Natural killer cell treated with Interleukin-12 subunit alpha and Interleukin-12 subunit beta and Interleukin-15 and Interleukin-18, amount 100 ng/mL, for 72 hours (primary cell): ENCODE results near the gene SLC2A4. TPM values are rescaled to one million over a fixed set of nuclear protein-coding genes. Genes with fewer than 3 reads are reported as not detected.
"Not testable (repeated sequence)": the region's sequence is repeated elsewhere in the genome, so short reads cannot be mapped to it uniquely, and the experiment has no call there.

Experiments
- ATAC-seq, 2 donors: fragments of 150-1000 bp; cut with Tn5 transposase in 1 of 2; sonication (Bioruptor Pico), chemical (Tn5 transposase) in 1 of 2; 2 replicates each; pipeline ENCODE4 v1.10.0; 2021
- DNase-seq: peaks from one replicate; pipeline ENCODE4 v3.0.0; 2022; ENCODE audit warnings: low spot score
- H3K27ac Mint-ChIP-seq, 2 donors: 1 replicate in 1 of 2; 2 replicates in 1 of 2; pipeline ENCODE4 v1.8.0; 2022; ENCODE audit warnings: mixed read lengths in 2 of 2, mild to moderate bottlenecking in 1 of 2, moderate library complexity in 1 of 2
- H3K27me3 Mint-ChIP-seq, 2 donors: 1 replicate in 1 of 2; 2 replicates in 1 of 2; pipeline ENCODE4 v1.8.0; 2022; ENCODE audit warnings: mixed read lengths in 2 of 2
- H3K36me3 Mint-ChIP-seq: one replicate; pipeline ENCODE4 v1.8.0; 2022; ENCODE audit warnings: mixed read lengths
- H3K4me1 Mint-ChIP-seq, 2 donors: 1 replicate in 1 of 2; 2 replicates in 1 of 2; pipeline ENCODE4 v1.8.0; 2022; ENCODE audit warnings: low read depth in 2 of 2, mixed read lengths in 2 of 2, mild to moderate bottlenecking in 1 of 2
- H3K4me3 Mint-ChIP-seq: one replicate; pipeline ENCODE4 v1.8.0; 2022; ENCODE audit warnings: mixed read lengths
- H3K9me3 Mint-ChIP-seq: 2 replicates; pipeline ENCODE4 v1.8.0; 2022; ENCODE audit warnings: mixed read lengths
- total RNA-seq, 2 donors: library from RNA; stranded (reverse); gene quantifications; one replicate each; pipeline ENCODE4 v1.2.3, GENCODE V29; 2022

Gene SLC2A4
- total RNA-seq, 2 donors from 2014 or later: 0.50 TPM; not detected in 1

DNA sequence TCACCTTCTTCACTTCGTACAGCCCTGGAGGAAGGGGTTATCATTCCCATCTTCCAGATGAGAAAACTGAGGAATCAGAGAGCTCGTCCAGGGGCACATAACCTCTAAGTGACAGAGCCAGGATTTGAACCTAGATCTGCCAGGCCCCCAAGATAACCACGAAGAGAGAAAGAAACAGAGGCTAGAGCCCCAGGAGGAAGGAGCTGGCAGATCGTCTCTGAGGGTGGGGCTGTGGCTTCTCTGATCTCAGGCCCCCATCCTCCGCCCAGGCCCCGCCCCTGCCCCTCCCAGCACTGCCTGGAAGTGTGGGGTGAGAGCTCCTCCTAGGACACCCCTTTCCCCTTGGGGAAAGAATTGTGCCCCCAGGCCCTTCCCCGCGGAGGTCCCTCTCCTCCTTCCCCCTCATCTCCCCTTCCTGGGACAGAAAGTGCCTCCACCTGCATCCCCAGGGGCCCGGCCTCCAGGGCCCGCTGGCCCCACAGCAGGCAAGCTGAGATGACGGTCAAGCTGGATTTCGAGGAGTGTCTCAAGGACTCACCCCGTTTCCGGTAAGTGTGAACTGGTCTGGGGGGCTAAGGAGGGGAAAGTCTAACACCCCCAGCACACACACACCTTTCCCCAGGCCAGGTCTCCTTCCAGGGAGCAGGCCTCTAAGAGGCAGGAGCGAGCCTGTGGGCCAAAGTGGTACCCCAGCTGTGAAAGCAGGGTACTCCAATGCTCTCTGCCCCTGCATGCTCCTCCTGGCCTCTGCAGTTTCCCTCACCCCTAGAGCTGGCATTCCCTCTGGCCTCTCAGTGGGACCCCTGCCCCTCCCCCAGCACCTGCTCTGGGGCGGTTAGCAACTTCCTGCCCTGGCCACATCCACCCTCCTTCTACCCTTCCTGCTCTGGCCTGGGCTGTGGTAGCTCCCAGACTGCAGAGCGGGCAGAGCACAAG, 55.0 kb downstream of the SLC2A4 start, which contains the start of gene ACAP1:
Gene ACAP1 (plus strand): TSS at position 290 of the 936 bp plus-strand sequence. CDS start 206 bp downstream, at position 496.
- Mint-ChIP-seq H3K4me3 (peak within 1 kb of the TSS; percentile 97), H3K27me3 (no peaks in the 10 kb centered on the region), H3K36me3 (peaks cover 10% of the 10 kb centered on the region), H3K4me1 (peaks cover 42 to 45% of the 10 kb centered on the region in 2 donors), H3K27ac (peak within 1 kb of the TSS; percentile 89 to 93), H3K9me3 (no peaks in the 10 kb centered on the region)
- ATAC-seq (peak; percentile 96), DNase-seq (peak; percentile 85)

GRCh38 chr17:7337600-7337999, 56.1 kb downstream of the SLC2A4 start:
- DNase-seq, H3K9me3 Mint-ChIP-seq, ATAC-seq, H3K27me3 Mint-ChIP-seq: not testable (repeated sequence)
- Mint-ChIP-seq H3K4me3 (peak overlapping the region; percentile 97), H3K4me1 (peaks cover 39 to 40% of the 10 kb centered on the region in 2 donors), H3K27ac (peak overlapping the region; percentile 89 to 93), H3K36me3 (peaks cover 12% of the 10 kb centered on the region)

Other genes starting within 250 kb of the SLC2A4 start
- gene SLC16A13, start 245.7 kb upstream of the SLC2A4 start, total RNA-seq: 10 to 100 TPM; 11.7 to 19.1 TPM
- 1 to 10 TPM; 1.2 to 1.7 TPM for gene SLC16A11, start 237.6 kb upstream of the SLC2A4 start, total RNA-seq
- not detected for gene CLEC10A, start 201.5 kb upstream of the SLC2A4 start, total RNA-seq
- gene ASGR2, start 166.9 kb upstream of the SLC2A4 start, total RNA-seq: under 1 TPM in 1 of 2 donors, not detected in 1; 0.33 TPM
- under 1 TPM in 1 of 2 donors, not detected in 1; 0.95 TPM for gene ASGR1, start 102.3 kb upstream of the SLC2A4 start, total RNA-seq
- gene DLG4, start 61.9 kb upstream of the SLC2A4 start, total RNA-seq: 1 to 10 TPM; 3.3 to 8.3 TPM
- 100 to 1,000 TPM; 651 to 710 TPM for gene ACADVL, start 61.8 kb upstream of the SLC2A4 start, total RNA-seq
- 10 to 100 TPM; 35.1 to 61.6 TPM for gene DVL2, start 47.2 kb upstream of the SLC2A4 start, total RNA-seq
- gene PHF23, start 42.3 kb upstream of the SLC2A4 start, total RNA-seq: 10 to 100 TPM; 40.1 to 55.2 TPM
- 100 to 1,000 TPM; 197 to 277 TPM for gene GABARAP, start 39.3 kb upstream of the SLC2A4 start, total RNA-seq
- gene CTDNEP1, start 30.0 kb upstream of the SLC2A4 start, total RNA-seq: 100 to 1,000 TPM; 145 to 165 TPM
- 10 to 100 TPM; 43.5 to 70.5 TPM for gene ELP5, start 29.5 kb upstream of the SLC2A4 start, total RNA-seq
- 1 to 10 TPM in 1 of 2 donors, under 1 TPM in 1; 0.73 to 1.1 TPM for gene CLDN7, start 19.2 kb upstream of the SLC2A4 start, total RNA-seq
- not detected for gene YBX2, start 12.9 kb downstream of the SLC2A4 start, total RNA-seq
- 1,000 to 10,000 TPM in 1 of 2 donors, 100 to 1,000 TPM in 1; 953 to 1,345 TPM for gene EIF5A, start 25.9 kb downstream of the SLC2A4 start, total RNA-seq
- 10 to 100 TPM; 58.1 to 87.0 TPM for gene GPS2, start 33.6 kb downstream of the SLC2A4 start, total RNA-seq
- 10 to 100 TPM; 37.6 to 76.7 TPM for gene NEURL4, start 47.6 kb downstream of the SLC2A4 start, total RNA-seq
- 100 to 1,000 TPM; 240 to 419 TPM for gene ACAP1, start 54.8 kb downstream of the SLC2A4 start, total RNA-seq
- 10 to 100 TPM in 1 of 2 donors, 1 to 10 TPM in 1; 6.7 to 13.0 TPM for gene KCTD11, start 70.4 kb downstream of the SLC2A4 start, total RNA-seq
- gene TMEM95, start 73.4 kb downstream of the SLC2A4 start, total RNA-seq: not detected
- gene TNK1, start 99.4 kb downstream of the SLC2A4 start, total RNA-seq: under 1 TPM in 1 of 2 donors, not detected in 1; 0.36 TPM
- gene PLSCR3, start 112.8 kb downstream of the SLC2A4 start, total RNA-seq: 10 to 100 TPM; 32.2 to 48.4 TPM
- 10 to 100 TPM; 40.1 to 51.1 TPM for gene TMEM256, start 122.4 kb downstream of the SLC2A4 start, total RNA-seq
- 1 to 10 TPM; 2.3 to 7.7 TPM for gene NLGN2, start 126.1 kb downstream of the SLC2A4 start, total RNA-seq
- not detected for gene SPEM1, start 138.6 kb downstream of the SLC2A4 start, total RNA-seq
- not detected for gene SPEM2, start 143.9 kb downstream of the SLC2A4 start, total RNA-seq
- not detected for gene SPEM3, start 147.1 kb downstream of the SLC2A4 start, total RNA-seq
- 10 to 100 TPM; 11.2 to 14.2 TPM for gene TMEM102, start 153.7 kb downstream of the SLC2A4 start, total RNA-seq
- gene FGF11, start 157.8 kb downstream of the SLC2A4 start, total RNA-seq: 1 to 10 TPM; 1.9 to 4.5 TPM
- 10 to 100 TPM; 10.4 to 13.7 TPM for gene CHRNB1, start 163.3 kb downstream of the SLC2A4 start, total RNA-seq
- 10 to 100 TPM; 19.7 to 26.1 TPM for gene ZBTB4, start 197.9 kb downstream of the SLC2A4 start, total RNA-seq
- not detected for gene SLC35G6, start 199.7 kb downstream of the SLC2A4 start, total RNA-seq
- 100 to 1,000 TPM; 212 to 283 TPM for gene POLR2A, start 202.6 kb downstream of the SLC2A4 start, total RNA-seq